Thyroid gland (tissue), 4 donors: ENCODE results near the gene ME3. TPM values are rescaled to one million over a fixed set of nuclear protein-coding genes. Genes with fewer than 3 reads are reported as not detected.

Source experiments
- DNase-seq, 2 donors: peaks; one replicate each; pipeline ENCODE4 v3.0.0-alpha.2; 2019
- H3K27ac ChIP-seq, 3 donors: fragments of 200-600 bp; sonication (generic); 1 replicate in 2 of 3; 2 replicates in 1 of 3; pipeline ENCODE4 v1.5.1; 2016 to 2019; ENCODE audit warnings: mild to moderate bottlenecking in 1 of 3, moderate library complexity in 1 of 3
- H3K27me3 ChIP-seq: fragments of 200-600 bp; sonication (generic); one replicate; pipeline ENCODE4 v1.5.1; 2019
- H3K36me3 ChIP-seq, 2 donors: fragments of 200-600 bp; sonication (generic); one replicate each; pipeline ENCODE4 v1.5.1; 2016 to 2019
- H3K4me1 ChIP-seq, 2 donors: fragments of 200-600 bp; sonication (generic); one replicate each; pipeline ENCODE4 v1.5.1; 2017 to 2019
- H3K4me3 ChIP-seq, 3 donors: fragments of 200-600 bp; sonication (generic); replicated peaks in 1 of 3; 1 replicate in 2 of 3; 2 replicates in 1 of 3; pipeline ENCODE4 v1.5.1; 2016; ENCODE audit warnings: mild to moderate bottlenecking in 1 of 3
- H3K9me3 ChIP-seq: fragments of 200-600 bp; sonication (generic); one replicate; pipeline ENCODE4 v1.5.1; 2017
- POLR2A ChIP-seq, 2 donors: fragments of 450-650 bp; IDR thresholded peaks; one replicate each; pipeline ENCODE4 v1.6.1; 2017; ENCODE audit warnings: antibody characterized with exemption in 2 of 2, mild to moderate bottlenecking in 2 of 2, moderate library complexity in 1 of 2
- WGBS, 2 donors: methylation state at CpG; one replicate each; pipeline ENCODE4 v1.1.5; 2017; 5-methylcytosine and 5-hydroxymethylcytosine counted together
- intact Hi-C: fragments of 100-400 bp; cut with DNase I; formaldehyde crosslinking; loops from one replicate; pipeline ENCODE4 v1.15.1; 2023
- total RNA-seq, 4 donors: library from RNA; depleted of rRNA; stranded (reverse); fragments of >200 nt; gene quantifications; one replicate each; pipeline ENCODE4 v1.2.3, GENCODE V29; 2016
- TF ChIP-seq, protein P1 (sequence below), 6 experiments: fragments of 200-600 bp in 3 of 6; fragments of 450-650 bp in 3 of 6; sonication (generic) in 3 of 6; IDR thresholded peaks; one replicate each; pipeline ENCODE4 v1.5.1; 2016 to 2019; ENCODE audit warnings: antibody characterized with exemption in 6 of 6, mild to moderate bottlenecking in 2 of 6, inconsistent platforms in 1 of 6, moderate library complexity in 1 of 6

The ME3 gene
- total RNA-seq, 4 donors from 2014 or later, result 29.1 to 53.5 (median 37.1) TPM

DNA sequence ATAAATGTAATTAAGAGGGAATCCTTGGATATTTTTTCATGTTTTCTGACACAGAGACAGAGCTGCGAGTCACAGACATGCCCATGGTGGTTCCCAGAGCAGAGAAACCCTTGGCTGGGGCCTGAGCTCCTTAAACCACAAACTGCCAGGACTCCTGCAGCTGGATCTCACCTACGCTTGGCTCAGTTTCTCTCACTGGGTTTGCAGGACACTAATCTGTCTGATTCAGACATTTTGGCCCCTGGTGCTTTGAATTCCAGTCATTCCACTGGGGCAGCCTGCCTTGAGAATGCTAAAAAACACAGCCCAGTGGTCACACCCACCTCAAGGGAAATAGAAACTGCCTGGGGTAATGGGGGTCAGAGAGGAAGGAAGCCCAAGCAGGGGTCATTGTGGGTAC lies 175.1 kb downstream of the ME3 start:
- DNase-seq, result no peak
- H3K4me1 ChIP-seq, result peaks cover 4 to 31% of the 10 kb centered on the region in 2 donors
- H3K9me3 ChIP-seq, result no peaks in the 10 kb centered on the region
- H3K27me3 ChIP-seq, result no peaks in the 10 kb centered on the region
- no peak overlapping the region for H3K27ac ChIP-seq
- intact Hi-C loops, result no loop called here
- TF ChIP-seq, protein P1, sequence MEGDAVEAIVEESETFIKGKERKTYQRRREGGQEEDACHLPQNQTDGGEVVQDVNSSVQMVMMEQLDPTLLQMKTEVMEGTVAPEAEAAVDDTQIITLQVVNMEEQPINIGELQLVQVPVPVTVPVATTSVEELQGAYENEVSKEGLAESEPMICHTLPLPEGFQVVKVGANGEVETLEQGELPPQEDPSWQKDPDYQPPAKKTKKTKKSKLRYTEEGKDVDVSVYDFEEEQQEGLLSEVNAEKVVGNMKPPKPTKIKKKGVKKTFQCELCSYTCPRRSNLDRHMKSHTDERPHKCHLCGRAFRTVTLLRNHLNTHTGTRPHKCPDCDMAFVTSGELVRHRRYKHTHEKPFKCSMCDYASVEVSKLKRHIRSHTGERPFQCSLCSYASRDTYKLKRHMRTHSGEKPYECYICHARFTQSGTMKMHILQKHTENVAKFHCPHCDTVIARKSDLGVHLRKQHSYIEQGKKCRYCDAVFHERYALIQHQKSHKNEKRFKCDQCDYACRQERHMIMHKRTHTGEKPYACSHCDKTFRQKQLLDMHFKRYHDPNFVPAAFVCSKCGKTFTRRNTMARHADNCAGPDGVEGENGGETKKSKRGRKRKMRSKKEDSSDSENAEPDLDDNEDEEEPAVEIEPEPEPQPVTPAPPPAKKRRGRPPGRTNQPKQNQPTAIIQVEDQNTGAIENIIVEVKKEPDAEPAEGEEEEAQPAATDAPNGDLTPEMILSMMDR (IDR thresholded peaks at IDR 0.05), result no peak
- TF ChIP-seq POLR2A (IDR thresholded peaks at IDR 0.05), result no peak
- H3K4me3 ChIP-seq, result no peak overlapping the region
- no peaks in the 10 kb centered on the region for H3K36me3 ChIP-seq
- 67 to 96% methylated on average over 2 of the region's 2 CpGs for WGBS, 2 donors

DNA sequence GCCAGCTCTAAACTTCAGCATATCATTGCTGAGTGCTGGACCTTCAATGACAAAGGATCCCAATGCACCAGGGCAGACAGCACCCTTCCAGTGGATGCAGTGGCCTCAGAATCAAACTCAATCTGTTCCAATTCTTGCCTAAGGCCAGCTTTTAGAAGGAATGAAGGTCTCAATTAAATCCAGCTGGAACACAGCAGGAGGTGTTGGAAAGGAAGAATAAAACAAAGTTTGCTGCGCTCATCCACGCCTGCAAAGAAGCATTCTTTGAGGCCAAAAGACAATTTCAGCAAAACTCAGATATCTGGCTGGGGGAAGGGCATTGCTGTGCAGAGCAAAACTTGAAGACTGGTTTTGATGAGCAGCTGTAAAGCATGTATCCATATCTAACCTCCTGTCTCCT lies 177.1 kb downstream of the ME3 start:
- H3K4me3 ChIP-seq, result no peak overlapping the region
- H3K9me3 ChIP-seq, result no peaks in the 10 kb centered on the region
- H3K4me1 ChIP-seq, result peaks cover 4 to 31% of the 10 kb centered on the region in 2 donors
- H3K27ac ChIP-seq, result no peak overlapping the region
- no peaks in the 10 kb centered on the region for H3K27me3 ChIP-seq
- intact Hi-C loops, result no loop called here
- TF ChIP-seq, protein P1 (IDR thresholded peaks at IDR 0.05), result no peak
- no peak for TF ChIP-seq POLR2A (IDR thresholded peaks at IDR 0.05)
- no peak for DNase-seq
- 86 to 91% methylated on average over 2 of the region's 2 CpGs for WGBS, 2 donors
- no peaks in the 10 kb centered on the region for H3K36me3 ChIP-seq

DNA sequence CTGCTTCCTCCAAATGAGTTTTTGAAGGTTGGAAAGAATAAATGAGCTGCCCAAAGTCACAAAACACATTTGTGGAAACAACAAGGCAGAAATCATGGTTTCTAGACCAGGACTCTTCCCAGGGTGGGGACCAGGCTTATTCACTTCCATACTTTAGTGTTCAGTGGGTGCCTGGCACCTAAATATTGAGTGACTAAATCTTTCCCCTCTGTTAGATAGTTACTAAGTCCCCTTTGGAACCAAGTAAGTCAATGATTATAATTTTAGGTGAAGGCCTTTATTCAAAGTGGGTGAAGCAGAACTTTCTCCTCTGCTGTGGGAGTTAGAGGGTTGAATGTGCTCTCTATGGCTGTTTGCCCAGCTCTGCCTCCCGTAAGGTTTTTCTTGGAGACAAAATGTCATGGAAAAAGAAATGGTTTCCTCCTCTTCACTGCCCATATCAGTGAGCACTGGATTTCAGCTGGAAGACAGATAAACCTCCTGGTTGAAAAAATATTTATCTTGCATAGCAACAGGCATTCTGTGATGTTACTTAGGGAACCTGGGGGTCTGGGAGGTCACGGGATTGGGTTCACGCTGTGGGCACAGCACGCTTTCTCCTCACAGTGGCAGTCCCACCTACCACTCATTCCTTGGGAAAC lies 179.9 kb downstream of the ME3 start:
- TF ChIP-seq, protein P1 (IDR thresholded peaks at IDR 0.05), result no peak
- no peak for TF ChIP-seq POLR2A (IDR thresholded peaks at IDR 0.05)
- intact Hi-C loops, result no loop called here
- 61 to 78% methylated on average over 4 of the region's 4 CpGs for WGBS, 2 donors

GRCh38 chr11:86491027-86491426 lies 181.4 kb downstream of the ME3 start:
- TF ChIP-seq POLR2A (IDR thresholded peaks at IDR 0.05), result no peak
- TF ChIP-seq, protein P1 (IDR thresholded peaks at IDR 0.05), result no peak
- Histone ChIP-seq H3K27ac (no peak overlapping the region), H3K27me3 (no peaks in the 10 kb centered on the region), H3K4me1 (peaks cover 0 to 8% of the 10 kb centered on the region in 2 donors), H3K9me3 (no peaks in the 10 kb centered on the region), H3K36me3 (no peaks in the 10 kb centered on the region), H3K4me3 (no peak overlapping the region)
- 73 to 80% methylated on average over 4 of the region's 4 CpGs for WGBS, 2 donors
- no peak for DNase-seq
- intact Hi-C loops, result no loop called here

More for the DNA sequence above, 179.9 kb downstream of the ME3 start:
- no peak for DNase-seq
- Histone ChIP-seq H3K4me3 (no peak overlapping the region), H3K27me3 (no peaks in the 10 kb centered on the region), H3K4me1 (peaks cover 0 to 12% of the 10 kb centered on the region in 2 donors), H3K36me3 (no peaks in the 10 kb centered on the region), H3K27ac (no peak overlapping the region), H3K9me3 (no peaks in the 10 kb centered on the region)

DNA sequence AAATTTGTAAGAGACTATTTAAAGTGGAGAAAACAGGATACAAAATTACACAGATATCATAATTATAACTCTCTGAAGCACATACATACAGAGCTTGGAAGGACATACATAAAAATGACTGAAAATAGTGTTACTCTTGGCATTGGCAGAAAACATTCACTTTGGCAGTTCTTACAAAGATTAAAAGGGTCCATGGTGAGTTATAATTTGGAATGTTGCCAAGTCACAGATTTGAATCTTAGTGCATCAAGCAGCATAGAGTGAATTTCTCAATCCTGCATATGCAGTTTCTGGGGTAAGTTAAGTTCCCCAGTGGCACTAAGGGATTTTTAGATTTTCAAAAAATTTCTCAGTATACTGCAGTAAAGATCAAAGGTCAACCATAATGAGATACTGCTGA lies 181.8 kb downstream of the ME3 start:
- H3K4me3 ChIP-seq, result no peak overlapping the region
- H3K27me3 ChIP-seq, result no peaks in the 10 kb centered on the region
- no peaks in the 10 kb centered on the region for H3K9me3 ChIP-seq
- DNase-seq, result no peak
- TF ChIP-seq, protein P1 (IDR thresholded peaks at IDR 0.05), result no peak
- no peak for TF ChIP-seq POLR2A (IDR thresholded peaks at IDR 0.05)
- peaks cover 0 to 10% of the 10 kb centered on the region in 2 donors for H3K4me1 ChIP-seq
- intact Hi-C loops, result no loop called here
- no peak overlapping the region for H3K27ac ChIP-seq
- H3K36me3 ChIP-seq, result no peaks in the 10 kb centered on the region
